NT2/D1 (cell line): Measurements from ENCODE around the gene ADCY7.

ENCODE experiments used
- DNase-seq: peaks from one replicate; pipeline ENCODE4 v3.0.0-alpha.2; 2011; ENCODE audit warnings: low read depth, low spot score
- H3K27me3 ChIP-seq: 2 replicates; pipeline ENCODE4 v1.6.0; 2011; ENCODE audit warnings: mild to moderate bottlenecking; ENCODE audit not compliant: insufficient read length, insufficient read depth
- H3K36me3 ChIP-seq: 2 replicates; pipeline ENCODE4 v1.6.1; 2011; ENCODE audit warnings: mild to moderate bottlenecking, low read length, mixed read lengths; ENCODE audit not compliant: insufficient read depth, insufficient read length
- H3K4me1 ChIP-seq: 2 replicates; pipeline ENCODE4 v1.5.1; 2011; ENCODE audit not compliant: insufficient read depth, insufficient read length
- H3K4me3 ChIP-seq: 2 replicates; pipeline ENCODE4 v1.5.1; 2011; ENCODE audit warnings: low read depth; ENCODE audit not compliant: insufficient read length
- H3K9ac ChIP-seq: 2 replicates; pipeline ENCODE4 v1.6.0; 2011; ENCODE audit warnings: low read depth; ENCODE audit not compliant: insufficient read length
- H3K9me3 ChIP-seq: 2 replicates; pipeline ENCODE4 v1.5.1; 2011; ENCODE audit warnings: mild to moderate bottlenecking, low read length; ENCODE audit not compliant: insufficient read depth
- SUZ12 ChIP-seq: IDR thresholded peaks from 2 replicates; pipeline ENCODE4 v1.6.1; 2011; ENCODE audit not compliant: insufficient read length, insufficient read depth; ENCODE audit errors: extremely low read depth
- YY1 ChIP-seq: IDR thresholded peaks from 2 replicates; pipeline ENCODE4 v1.6.1; 2011; ENCODE audit not compliant: insufficient read length, insufficient read depth
- ZNF274 ChIP-seq: IDR thresholded peaks from 2 replicates; pipeline ENCODE4 v1.6.1; 2011; ENCODE audit warnings: mild to moderate bottlenecking, low read depth, low read length

Gene ADCY7

DNA sequence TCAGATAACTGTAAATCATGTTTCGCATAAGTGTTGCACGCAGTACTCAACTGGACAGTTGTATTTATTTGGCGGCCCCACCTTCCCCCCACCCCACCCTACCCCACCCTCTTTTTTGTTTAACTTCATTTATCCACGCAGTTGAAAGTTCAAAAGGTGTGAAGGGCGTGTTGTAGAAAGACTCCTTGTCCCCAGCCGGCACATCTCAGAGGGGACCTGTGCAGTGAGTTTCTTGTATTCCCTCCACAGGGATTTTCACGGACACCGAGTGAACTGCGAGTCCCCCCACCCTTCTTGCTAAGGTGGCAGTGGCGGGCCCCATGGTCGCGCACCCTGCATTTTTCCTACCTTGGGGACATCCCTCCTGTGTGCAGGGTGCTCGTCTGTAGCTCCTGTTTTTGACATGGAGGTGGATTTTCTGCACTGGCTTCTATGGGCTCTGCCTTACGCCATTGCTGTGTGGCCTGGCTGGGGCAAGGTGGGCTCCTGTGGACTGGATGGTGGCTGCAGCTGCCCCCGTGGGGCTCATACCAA lies 36.2 kb downstream of the ADCY7 start:
- no peak for TF ChIP-seq ZNF274
- no peak for TF ChIP-seq YY1
- TF ChIP-seq SUZ12: no peak
- Histone ChIP-seq H3K4me1 (peaks cover 26% of the 10 kb centered on the region), H3K27me3 (no peaks in the 10 kb centered on the region), H3K4me3 (no peak overlapping the region), H3K36me3 (peaks cover 44% of the 10 kb centered on the region), H3K9ac (peak overlapping the region; percentile 3), H3K9me3 (no peaks in the 10 kb centered on the region)
- DNase-seq: no peak

DNA sequence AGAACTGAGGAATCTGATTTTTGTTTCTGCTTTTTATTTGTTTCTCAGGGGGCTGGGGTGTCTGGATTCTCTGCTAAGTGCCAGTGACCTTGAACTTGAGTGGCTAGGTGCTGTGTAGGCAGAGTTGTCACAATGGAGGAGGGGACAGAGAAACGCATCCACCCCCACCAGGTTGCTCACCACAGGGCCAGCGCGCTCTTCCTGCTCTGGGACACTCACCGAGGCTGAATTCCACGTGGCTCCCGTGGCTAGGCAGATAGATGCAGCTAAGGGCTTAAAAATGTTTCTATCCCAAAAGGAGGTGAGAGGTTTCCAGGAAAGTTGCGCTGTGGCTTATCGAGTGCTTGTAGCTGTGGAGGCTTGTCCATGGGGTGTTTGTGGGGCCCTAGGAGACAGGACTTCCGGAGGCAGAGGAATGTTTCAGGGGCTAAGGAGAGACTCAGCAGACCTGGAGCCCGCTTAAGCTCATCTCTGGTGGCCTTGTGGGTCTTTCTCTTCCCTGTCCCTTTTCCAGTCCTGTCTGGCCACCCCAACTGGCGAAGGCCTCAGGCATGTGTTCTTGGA lies 36.8 kb downstream of the ADCY7 start:
- TF ChIP-seq ZNF274 (no peak), YY1 (no peak), SUZ12 (no peak)
- Histone ChIP-seq H3K9ac (peak overlapping the region; percentile 9), H3K36me3 (peaks cover 46% of the 10 kb centered on the region), H3K4me1 (peaks cover 23% of the 10 kb centered on the region), H3K9me3 (no peaks in the 10 kb centered on the region), H3K27me3 (no peaks in the 10 kb centered on the region), H3K4me3 (no peak overlapping the region)
- no peak for DNase-seq

GRCh38 chr16:50303605-50304466 lies 37.5 kb downstream of the ADCY7 start:
- Histone ChIP-seq H3K4me1 (peaks cover 19% of the 10 kb centered on the region), H3K9ac (no peak overlapping the region)
- TF ChIP-seq SUZ12 (no peak), ZNF274 (no peak), YY1 (no peak)

GRCh38 chr16:50304467-50305440 lies 38.4 kb downstream of the ADCY7 start:
- no peak for TF ChIP-seq SUZ12
- TF ChIP-seq YY1: no peak
- TF ChIP-seq ZNF274: no peak
- no peak overlapping the region for H3K9ac ChIP-seq
- peaks cover 13% of the 10 kb centered on the region for H3K4me1 ChIP-seq
- H3K4me3 ChIP-seq: no peak overlapping the region
- peaks cover 42% of the 10 kb centered on the region for H3K36me3 ChIP-seq
- DNase-seq: no peak
- no peaks in the 10 kb centered on the region for H3K27me3 ChIP-seq
- H3K9me3 ChIP-seq: peaks cover 8% of the 10 kb centered on the region; the same call in 1 of the 2 replicates

More at GRCh38 chr16:50303605-50304466, 37.5 kb downstream of the ADCY7 start:
- DNase-seq: no peak
- Histone ChIP-seq H3K9me3 (peaks cover 6% of the 10 kb centered on the region; the same call in 1 of the 2 replicates), H3K4me3 (no peak overlapping the region), H3K36me3 (peaks cover 49% of the 10 kb centered on the region), H3K27me3 (no peaks in the 10 kb centered on the region)

DNA sequence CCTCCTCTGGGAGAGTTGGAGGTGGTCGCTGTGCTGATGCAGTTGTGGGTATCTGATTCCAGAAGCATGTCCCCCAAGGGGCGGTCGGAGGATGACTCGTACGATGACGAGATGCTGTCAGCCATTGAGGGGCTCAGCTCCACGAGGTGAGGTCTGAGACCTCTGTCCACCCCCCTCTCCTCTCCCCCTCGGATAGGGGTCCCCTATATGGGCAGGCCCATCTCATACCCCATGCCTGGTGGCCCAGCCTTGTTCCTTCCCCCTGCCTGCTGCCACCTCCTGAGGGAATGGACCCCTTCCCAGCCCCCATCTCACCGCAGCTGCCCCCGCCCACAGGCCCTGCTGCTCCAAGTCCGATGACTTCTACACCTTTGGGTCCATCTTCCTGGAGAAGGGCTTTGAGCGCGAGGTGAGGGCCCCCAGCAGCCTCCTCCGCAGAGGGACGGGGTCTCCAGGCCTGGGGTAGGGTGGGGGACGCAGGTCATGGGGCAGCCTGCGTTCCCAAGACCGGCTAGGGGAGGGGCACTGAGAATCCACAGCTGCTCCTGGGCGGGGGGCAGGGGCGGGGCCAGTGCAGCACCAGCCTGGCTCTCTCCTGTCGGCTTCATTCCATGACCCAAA lies 39.2 kb downstream of the ADCY7 start:
- H3K4me1 ChIP-seq: peaks cover 13% of the 10 kb centered on the region
- no peak for TF ChIP-seq ZNF274
- no peak for TF ChIP-seq YY1
- TF ChIP-seq SUZ12: no peak
- no peak for DNase-seq
- H3K27me3 ChIP-seq: no peaks in the 10 kb centered on the region
- no peak overlapping the region for H3K9ac ChIP-seq
- H3K36me3 ChIP-seq: peaks cover 42% of the 10 kb centered on the region
- H3K4me3 ChIP-seq: no peak overlapping the region
- H3K9me3 ChIP-seq: peaks cover 8% of the 10 kb centered on the region; the same call in 1 of the 2 replicates

- no peak for DNase-seq
- peaks cover 8% of the 10 kb centered on the region; the same call in 1 of the 2 replicates for H3K9me3 ChIP-seq
- H3K9ac ChIP-seq: no peak overlapping the region
- H3K27me3 ChIP-seq: no peaks in the 10 kb centered on the region
- H3K4me3 ChIP-seq: no peak overlapping the region
- TF ChIP-seq SUZ12: no peak
- TF ChIP-seq ZNF274: no peak
- no peak for TF ChIP-seq YY1
- H3K36me3 ChIP-seq: peaks cover 38% of the 10 kb centered on the region
- peaks cover 13% of the 10 kb centered on the region for H3K4me1 ChIP-seq
Observed at GRCh38 chr16:50306287-50306686, 39.9 kb downstream of the ADCY7 start.
